Measurements from ENCODE around the gene AGBL4.

The AGBL4 gene

GRCh38 chr1:48930011-48930410 is 1093.7 kb downstream of the AGBL4 start:
- ATAC-seq: no peak
- TF ChIP-seq BACH2 (CRISPR knock-in tag; IDR thresholded peaks at IDR 0.05; ENCODE audit: borderline replicate concordance) (no peak), ZC3H10 (CRISPR knock-in tag; IDR thresholded peaks at IDR 0.05) (no peak), PATZ1 (CRISPR knock-in tag; IDR thresholded peaks at IDR 0.05; ENCODE audit: borderline replicate concordance) (no peak), ZNF70 (CRISPR knock-in tag; IDR thresholded peaks at IDR 0.05) (no peak), PPARA (CRISPR knock-in tag; IDR thresholded peaks at IDR 0.05; ENCODE audit: borderline replicate concordance) (no peak)

GRCh38 chr1:48924099-48924498 is 1099.7 kb downstream of the AGBL4 start:
- TF ChIP-seq PPARA (CRISPR knock-in tag; IDR thresholded peaks at IDR 0.05; ENCODE audit: borderline replicate concordance): no peak
- no peak for TF ChIP-seq ZNF565 (CRISPR knock-in tag; conservative IDR thresholded peaks at IDR 0.05; ENCODE audit: low read depth)
- TF ChIP-seq SNAI2 (CRISPR knock-in tag; IDR thresholded peaks at IDR 0.05): no peak
- no peak for TF ChIP-seq ZNF70 (CRISPR knock-in tag; IDR thresholded peaks at IDR 0.05)
- no peak for TF ChIP-seq ARNTL (CRISPR knock-in tag; IDR thresholded peaks at IDR 0.05; ENCODE audit: borderline replicate concordance, low read depth)
- no peak for TF ChIP-seq ESRRG (CRISPR knock-in tag; IDR thresholded peaks at IDR 0.05)
- TF ChIP-seq RARB (CRISPR knock-in tag; IDR thresholded peaks at IDR 0.05): no peak
- no peak for TF ChIP-seq CREB5 (CRISPR knock-in tag; IDR thresholded peaks at IDR 0.05; ENCODE audit: low read depth)
- TF ChIP-seq TCF4 (CRISPR knock-in tag; IDR thresholded peaks at IDR 0.05; ENCODE audit: borderline replicate concordance): no peak
- no peak for TF ChIP-seq TSHZ2 (CRISPR knock-in tag; IDR thresholded peaks at IDR 0.05)
- no peak for TF ChIP-seq GLIS3 (CRISPR knock-in tag; IDR thresholded peaks at IDR 0.05)
- no peak for TF ChIP-seq ZC3H10 (CRISPR knock-in tag; IDR thresholded peaks at IDR 0.05)
- no peak for TF ChIP-seq ISL1 (CRISPR knock-in tag; IDR thresholded peaks at IDR 0.05)
- no peak for TF ChIP-seq BACH2 (CRISPR knock-in tag; IDR thresholded peaks at IDR 0.05; ENCODE audit: borderline replicate concordance)
- TF ChIP-seq ZNF8 (CRISPR knock-in tag; IDR thresholded peaks at IDR 0.05): no peak
- TF ChIP-seq OSR1 (CRISPR knock-in tag; IDR thresholded peaks at IDR 0.05): no peak
- no peak for ATAC-seq

- ATAC-seq: no peak
- TF ChIP-seq SNAI2 (CRISPR knock-in tag; IDR thresholded peaks at IDR 0.05): no peak
- no peak for TF ChIP-seq CSRNP3 (CRISPR knock-in tag; IDR thresholded peaks at IDR 0.05)
- TF ChIP-seq ESRRG (CRISPR knock-in tag; IDR thresholded peaks at IDR 0.05): no peak
- TF ChIP-seq ZFP3 (CRISPR knock-in tag; IDR thresholded peaks at IDR 0.05): no peak
- TF ChIP-seq ZC3H10 (CRISPR knock-in tag; IDR thresholded peaks at IDR 0.05): no peak
- TF ChIP-seq OSR1 (CRISPR knock-in tag; IDR thresholded peaks at IDR 0.05): no peak
- TF ChIP-seq CREB5 (CRISPR knock-in tag; IDR thresholded peaks at IDR 0.05; ENCODE audit: low read depth): no peak
- no peak for TF ChIP-seq ZNF8 (CRISPR knock-in tag; IDR thresholded peaks at IDR 0.05)
- no peak for TF ChIP-seq ARNTL (CRISPR knock-in tag; IDR thresholded peaks at IDR 0.05; ENCODE audit: borderline replicate concordance, low read depth)
- no peak for TF ChIP-seq PATZ1 (CRISPR knock-in tag; IDR thresholded peaks at IDR 0.05; ENCODE audit: borderline replicate concordance)
- TF ChIP-seq TOX (CRISPR knock-in tag; IDR thresholded peaks at IDR 0.05; ENCODE audit: borderline replicate concordance): no peak
- TF ChIP-seq ZNF70 (CRISPR knock-in tag; IDR thresholded peaks at IDR 0.05): no peak
- TF ChIP-seq POU6F1 (CRISPR knock-in tag; IDR thresholded peaks at IDR 0.05; ENCODE audit: borderline replicate concordance, low read depth): no peak
- no peak for TF ChIP-seq GLIS3 (CRISPR knock-in tag; IDR thresholded peaks at IDR 0.05)
- TF ChIP-seq PPARA (CRISPR knock-in tag; IDR thresholded peaks at IDR 0.05; ENCODE audit: borderline replicate concordance): no peak
- TF ChIP-seq ISL1 (CRISPR knock-in tag; IDR thresholded peaks at IDR 0.05): no peak
- TF ChIP-seq ZNF565 (CRISPR knock-in tag; conservative IDR thresholded peaks at IDR 0.05; ENCODE audit: low read depth): no peak
- no peak for TF ChIP-seq ZFP30 (CRISPR knock-in tag; IDR thresholded peaks at IDR 0.05)
Observed at GRCh38 chr1:48923116-48923515, 1100.6 kb downstream of the AGBL4 start.
